Measurements from ENCODE around the gene CAMKV.

DNA sequence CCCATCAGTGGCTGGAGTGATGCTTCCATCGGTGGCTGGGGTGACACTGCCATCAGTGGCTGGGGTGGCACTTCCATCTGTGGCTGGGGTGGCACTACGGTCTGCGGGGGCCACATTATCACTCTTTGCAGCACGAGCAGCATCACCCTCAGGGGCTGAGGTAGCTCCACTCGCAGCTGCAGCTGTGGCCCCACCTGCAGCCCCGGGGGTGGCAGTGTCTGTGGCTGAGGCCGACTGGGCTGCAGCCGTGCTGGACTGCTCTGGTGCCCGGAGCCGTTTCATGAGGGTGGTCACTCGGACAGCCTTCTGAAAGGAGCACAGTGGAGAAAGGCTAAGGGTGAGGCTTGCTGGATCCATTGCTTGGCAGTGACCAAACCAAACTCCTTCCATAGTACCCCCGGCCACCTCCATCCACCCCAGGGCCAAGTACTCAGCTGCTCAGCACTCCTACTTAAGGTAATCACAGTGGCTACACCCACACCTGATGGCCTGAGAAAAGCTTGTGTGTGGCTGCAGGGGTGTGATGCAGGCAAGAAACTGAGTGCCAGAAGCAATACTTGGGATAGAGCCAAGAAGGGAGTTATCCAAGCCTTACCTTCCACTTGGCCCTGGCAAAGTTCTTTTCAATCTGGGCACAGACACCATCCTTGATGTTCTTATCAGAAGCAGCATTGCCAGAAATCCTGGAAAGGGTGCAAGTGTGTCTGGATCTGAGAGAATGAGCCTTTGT is 10.0 kb downstream of the CAMKV start:
- TF ChIP-seq, protein P1, sequence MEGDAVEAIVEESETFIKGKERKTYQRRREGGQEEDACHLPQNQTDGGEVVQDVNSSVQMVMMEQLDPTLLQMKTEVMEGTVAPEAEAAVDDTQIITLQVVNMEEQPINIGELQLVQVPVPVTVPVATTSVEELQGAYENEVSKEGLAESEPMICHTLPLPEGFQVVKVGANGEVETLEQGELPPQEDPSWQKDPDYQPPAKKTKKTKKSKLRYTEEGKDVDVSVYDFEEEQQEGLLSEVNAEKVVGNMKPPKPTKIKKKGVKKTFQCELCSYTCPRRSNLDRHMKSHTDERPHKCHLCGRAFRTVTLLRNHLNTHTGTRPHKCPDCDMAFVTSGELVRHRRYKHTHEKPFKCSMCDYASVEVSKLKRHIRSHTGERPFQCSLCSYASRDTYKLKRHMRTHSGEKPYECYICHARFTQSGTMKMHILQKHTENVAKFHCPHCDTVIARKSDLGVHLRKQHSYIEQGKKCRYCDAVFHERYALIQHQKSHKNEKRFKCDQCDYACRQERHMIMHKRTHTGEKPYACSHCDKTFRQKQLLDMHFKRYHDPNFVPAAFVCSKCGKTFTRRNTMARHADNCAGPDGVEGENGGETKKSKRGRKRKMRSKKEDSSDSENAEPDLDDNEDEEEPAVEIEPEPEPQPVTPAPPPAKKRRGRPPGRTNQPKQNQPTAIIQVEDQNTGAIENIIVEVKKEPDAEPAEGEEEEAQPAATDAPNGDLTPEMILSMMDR (IDR thresholded peaks at IDR 0.05; ENCODE audit: low read length) = no peak
- TF ChIP-seq EZH2 (optimal IDR thresholded peaks at IDR 0.05; ENCODE audit: low read depth, low read length) = no peak

Data from MM.1S (cell line).